HG02840 (cell line): Measurements from ENCODE around the gene KCNJ1.

Source experiments
- ATAC-seq: cut with Tn5 transposase; IDR thresholded peaks from one replicate; pipeline ENCODE4 v1.9.1; 2021; ENCODE audit warnings: mild to moderate bottlenecking, moderate library complexity, moderate number of reproducible peaks; ENCODE audit not compliant: unreplicated experiment, low FRiP score

KCNJ1 gene

DNA sequence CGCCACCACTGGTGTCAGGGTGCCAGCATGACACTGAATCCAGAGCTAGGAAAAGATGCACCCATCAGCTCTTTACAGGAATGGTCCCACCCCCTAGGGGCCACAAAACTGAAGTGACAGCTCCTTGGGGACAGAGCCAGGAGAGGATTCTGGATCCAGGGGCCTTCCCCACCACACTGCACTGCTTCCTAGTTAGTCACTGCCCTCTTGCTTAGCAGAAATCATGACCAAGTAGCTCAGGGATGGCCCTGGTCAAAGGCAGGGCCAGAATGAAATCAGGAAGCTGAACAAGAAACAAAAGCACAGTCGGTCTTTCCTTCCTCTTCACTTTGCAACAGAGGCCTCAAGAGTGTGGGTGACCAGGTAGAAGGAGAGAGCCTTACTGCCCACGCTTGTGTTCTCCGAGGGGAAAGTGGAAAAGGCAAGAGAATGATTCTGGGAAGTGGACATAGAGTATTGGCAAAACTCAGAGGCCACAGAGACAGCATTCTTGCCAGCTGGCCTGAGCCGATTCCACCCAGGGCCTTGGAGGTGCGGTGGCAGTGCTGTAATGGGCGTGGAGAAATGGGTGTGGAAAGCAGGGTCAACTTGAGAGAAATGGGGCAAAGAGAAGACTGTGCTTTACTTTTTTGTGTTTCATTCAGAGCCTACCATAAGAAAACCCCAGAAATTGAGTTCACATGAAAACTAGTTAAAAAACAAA lies 39.8 kb downstream of the KCNJ1 start:
- ATAC-seq = no peak

DNA sequence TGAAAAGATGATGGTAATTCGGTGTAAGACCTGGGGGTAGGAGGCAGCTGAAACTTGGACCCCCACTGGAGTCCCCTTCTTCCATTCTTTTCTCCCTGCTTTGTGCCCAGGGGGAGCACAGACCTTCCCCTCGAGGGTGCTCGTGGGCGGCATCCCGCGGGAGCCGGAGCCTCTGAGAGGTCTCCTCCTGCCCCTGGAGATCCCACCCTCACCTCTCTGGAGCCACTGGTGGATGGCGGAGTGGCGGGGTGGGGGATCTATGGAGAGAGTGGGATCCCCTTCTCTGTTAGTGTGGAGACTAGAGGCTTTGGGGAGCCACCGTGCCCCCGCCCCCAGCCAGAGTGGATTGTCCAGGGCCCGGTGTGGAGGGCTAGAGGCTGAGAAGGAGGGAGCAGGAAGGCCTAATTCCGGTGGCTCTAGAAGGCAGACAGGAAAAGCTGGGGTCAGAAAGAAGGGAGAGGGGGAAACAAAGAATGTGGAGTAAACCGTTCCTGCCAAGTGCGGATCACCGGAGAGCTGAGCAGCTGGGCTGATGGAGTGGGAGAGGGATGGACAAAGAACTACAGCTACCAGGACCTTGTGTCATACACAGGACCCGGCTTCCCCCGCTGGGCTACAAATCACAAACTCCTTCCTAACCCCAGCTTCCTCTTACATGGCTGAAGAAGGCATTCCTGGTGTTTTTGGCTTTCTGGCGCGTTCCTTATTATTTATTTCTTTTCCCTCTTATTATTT lies 41.9 kb downstream of the KCNJ1 start:
- no peak for ATAC-seq

DNA sequence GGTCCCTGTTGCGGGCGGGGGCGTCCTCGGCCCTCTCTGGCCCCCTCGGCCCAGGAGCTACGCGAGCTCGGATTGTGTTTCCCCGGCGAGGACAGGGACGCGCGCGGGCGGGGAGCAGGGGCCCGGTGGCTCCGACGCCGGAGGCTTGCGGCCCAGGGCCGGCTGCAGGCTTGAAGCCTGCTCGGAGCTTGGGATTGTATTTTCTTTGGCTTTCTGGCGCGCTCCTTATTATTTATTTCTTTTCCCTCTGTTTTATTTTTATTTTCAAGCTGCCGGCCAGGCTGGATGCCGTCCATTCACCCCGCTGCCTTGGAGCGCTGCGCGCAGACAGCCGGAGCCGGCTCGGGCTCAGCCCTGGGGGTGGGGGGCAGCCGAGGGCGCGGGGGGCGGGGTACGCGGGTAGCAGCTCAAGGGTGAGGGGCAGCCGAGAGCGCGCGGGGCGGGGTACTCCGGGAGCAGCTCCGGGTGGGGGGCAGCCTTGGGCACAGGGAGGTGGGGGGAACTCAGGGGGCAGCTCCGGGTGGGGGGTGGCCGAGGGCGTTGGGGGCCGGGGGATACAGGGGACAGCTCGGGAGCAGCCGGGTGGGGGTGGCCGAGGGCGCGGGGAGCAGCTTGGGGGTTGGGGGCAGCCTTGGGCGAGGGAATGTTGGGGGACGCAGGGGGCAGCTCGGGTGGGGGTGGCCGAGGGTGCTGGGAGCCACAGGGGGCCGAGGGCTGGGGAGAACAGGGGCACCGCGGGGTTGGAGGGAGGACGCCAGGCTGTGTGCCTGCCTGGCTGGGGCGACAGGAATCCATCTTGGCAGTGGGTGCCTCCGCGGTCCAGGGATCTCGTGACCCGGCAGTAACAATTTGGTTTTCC lies 42.7 kb downstream of the KCNJ1 start:
- no peak for ATAC-seq

DNA sequence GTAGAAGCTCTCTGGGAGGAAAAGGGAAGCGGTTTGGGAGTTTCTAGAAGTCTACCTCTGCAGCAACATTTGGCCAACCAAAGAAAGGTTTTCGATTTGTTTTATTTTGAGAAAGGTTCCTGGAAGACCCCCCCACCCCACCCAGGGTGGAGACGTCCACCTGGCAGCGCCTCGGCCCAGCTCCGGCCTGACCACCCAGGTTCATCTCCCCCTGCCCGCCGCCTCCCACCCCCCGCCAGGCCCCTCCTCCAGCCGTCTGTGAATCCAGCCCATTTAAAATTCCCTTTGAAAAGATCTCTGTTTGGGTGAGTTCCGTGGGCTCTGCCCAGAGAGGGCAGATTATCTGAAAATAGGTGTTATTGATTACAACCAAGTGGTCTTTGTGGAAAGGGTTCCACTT lies 43.3 kb downstream of the KCNJ1 start:
- no peak for ATAC-seq

DNA sequence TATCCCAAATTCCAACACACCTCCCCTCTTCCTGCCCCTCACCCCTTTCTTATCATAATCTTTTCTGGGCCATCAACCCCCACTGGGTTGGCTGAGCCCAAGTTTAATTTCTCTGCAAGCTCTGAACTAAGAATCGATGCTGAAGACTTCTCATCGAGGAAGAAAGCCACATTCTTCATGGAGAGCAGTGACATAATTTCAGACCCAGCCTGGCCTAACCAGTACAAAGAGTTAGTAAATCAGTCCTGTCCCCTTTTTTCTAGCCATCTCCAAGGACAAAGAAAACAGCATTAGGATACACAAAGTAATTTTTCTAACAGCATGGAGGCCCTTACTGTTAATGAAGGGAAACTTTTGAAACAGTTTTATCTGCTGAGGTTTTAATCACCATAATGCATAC lies 45.0 kb downstream of the KCNJ1 start:
- no peak for ATAC-seq

DNA sequence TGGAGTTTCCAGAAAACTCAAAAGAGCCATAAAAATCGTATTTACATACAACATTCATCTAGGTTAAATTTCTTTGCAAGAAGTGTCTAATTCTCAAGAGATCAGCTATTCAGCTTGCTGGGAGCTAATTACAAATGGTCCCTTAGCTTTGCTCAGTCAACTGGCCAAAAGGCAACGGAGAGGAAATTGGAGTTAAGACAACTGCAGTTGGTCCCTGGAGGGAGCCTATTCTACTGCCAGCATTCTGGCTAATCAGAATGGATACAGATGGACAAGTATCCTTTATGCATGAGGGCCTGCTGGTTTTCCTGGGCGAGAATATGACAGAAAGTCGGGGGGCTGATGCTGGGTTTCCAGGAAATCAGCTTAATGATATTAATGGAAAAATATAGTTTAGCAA lies 45.5 kb downstream of the KCNJ1 start:
- no peak for ATAC-seq

DNA sequence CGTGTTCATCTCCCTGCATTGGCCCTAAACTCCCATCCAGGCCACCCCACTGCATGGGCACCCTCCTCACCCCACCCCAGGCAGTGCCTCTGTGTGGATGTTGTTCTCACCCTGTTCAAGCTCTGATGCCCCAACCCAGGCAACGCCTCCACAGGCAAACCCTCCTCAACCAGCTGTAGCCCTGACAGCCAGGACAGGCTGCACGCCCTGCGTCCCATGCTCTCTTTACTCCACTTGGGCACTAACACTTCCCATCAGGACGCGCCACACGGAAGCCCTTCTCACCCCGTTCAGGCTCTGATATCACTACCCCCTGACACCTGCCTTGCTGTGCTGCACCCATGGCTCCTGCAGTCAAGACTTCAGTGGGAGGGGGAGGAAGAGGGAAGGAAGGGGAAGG lies 47.9 kb downstream of the KCNJ1 start:
- ATAC-seq = no peak

DNA sequence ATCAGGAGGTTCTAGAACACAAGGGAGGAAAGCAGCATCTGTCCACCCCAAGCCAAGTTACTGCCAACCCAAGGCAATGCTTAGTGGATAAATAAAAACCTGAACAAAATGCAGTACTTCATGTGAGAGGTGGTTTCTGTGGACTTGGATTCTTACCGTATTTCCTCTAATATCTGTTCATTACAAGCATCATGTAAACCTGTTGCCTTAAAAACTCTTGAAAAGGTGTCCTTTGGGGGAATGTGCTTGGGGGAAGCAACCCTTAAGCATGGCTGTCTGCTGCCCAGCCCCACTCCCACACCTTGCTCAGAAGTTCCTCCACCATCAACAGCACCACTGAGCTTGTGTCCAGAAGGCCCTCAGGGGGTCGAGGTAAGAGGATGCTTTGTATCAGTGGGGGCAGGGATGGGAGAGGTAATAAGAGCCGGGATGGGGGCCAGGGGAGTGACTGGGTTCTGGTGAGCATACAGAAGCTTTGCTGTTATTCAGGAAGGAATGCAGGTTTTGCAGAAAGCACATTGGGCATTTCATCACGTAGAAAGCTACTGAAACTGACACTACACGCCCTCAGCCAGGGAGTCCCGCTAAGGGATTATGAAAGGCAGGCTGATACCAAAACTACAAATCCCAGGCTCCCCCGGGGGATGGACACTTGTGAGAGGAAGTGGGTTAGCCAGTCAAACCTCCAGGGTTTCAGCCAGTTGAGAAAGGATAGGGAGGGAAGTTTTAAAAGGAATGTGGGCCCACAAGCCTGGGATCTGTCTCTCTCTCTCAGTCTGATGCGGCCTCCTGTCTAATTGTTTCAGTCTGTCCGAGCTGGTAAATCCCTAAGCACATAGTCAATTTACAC lies 52.0 kb downstream of the KCNJ1 start:
- no peak for ATAC-seq

DNA sequence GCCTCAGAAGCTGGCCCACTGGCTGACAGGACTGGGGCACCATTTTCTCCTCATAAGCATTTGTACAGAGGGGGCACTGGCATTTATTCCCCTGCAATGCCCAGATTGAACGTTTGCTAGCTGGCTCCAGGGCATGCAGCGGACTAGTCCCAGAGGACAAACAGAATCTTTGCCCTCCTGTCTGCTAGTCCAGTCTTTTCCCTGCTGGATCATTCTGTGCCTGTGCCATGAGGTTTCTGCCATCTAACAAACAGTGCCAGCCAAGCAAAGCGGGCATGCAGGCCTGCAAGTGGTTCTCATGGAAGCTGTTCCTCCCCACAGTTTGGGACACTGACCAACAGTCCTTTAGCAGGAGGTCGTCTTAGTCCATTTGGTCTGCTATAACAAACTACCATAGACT lies 53.4 kb downstream of the KCNJ1 start:
- no peak for ATAC-seq

DNA sequence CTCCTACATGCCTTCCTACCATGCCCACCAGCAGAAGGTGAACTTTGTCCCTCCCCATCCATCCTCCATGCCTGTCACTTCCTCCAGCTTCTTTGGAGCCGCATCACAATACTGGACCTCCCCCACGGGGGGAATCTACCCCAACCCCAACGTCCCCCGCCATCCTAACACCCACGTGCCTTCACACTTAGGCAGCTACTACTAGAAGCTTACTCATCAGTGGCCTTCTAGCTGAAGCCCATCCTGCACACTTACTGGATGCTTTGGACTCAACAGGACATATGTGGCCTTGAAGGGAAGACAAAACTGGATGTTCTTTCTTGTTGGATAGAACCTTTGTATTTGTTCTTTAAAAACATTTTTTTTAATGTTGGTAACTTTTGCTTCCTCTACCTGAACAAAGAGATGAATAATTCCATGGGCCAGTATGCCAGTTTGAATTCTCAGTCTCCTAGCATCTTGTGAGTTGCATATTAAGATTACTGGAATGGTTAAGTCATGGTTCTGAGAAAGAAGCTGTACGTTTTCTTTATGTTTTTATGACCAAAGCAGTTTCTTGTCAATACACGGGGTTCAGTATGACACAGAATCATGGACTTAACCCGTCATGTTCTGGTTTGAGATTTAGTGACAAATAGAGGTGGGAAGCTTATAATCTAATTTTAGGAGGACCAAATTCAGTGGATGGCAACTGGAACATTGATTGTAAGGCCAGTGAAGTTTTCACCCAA lies 56.1 kb downstream of the KCNJ1 start:
- ATAC-seq = no peak

DNA sequence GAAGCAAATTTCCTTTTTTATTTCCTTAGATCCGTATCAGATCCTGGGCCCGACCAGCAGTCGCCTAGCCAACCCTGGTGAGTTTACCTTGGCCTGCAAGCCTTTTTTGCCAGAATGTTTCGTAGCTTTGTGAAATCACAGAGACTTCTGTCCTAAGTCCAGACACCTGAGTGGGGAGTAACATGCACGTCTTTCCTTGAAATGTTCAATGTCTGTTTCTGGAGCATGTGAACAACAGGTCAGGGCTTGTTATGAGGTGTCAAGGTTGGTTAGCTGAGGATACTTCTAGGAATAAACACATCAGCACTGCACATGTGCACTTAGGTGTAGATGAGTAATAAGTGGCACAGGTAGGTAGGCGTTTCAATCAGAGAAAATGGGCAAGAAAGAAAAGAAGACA lies 58.0 kb downstream of the KCNJ1 start:
- ATAC-seq = no peak

DNA sequence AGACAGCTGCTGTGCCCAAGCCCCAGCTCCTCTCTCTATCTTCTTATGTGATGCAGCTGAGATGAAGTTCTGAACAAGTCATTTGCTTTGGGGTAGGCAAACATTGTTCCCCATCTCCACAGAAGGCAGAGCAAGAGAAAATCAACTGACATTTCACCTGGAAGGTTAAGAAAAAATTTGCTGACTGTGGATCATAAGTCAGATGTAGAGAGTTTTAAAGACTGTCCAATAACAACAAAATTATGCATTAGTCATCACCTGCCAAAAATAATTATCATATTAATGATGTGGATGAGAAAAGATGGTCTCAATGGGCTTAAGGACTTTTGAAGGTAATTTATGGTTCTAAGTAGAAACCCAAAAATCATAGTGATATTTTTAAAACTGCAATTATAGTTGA lies 59.2 kb downstream of the KCNJ1 start:
- ATAC-seq = no peak

DNA sequence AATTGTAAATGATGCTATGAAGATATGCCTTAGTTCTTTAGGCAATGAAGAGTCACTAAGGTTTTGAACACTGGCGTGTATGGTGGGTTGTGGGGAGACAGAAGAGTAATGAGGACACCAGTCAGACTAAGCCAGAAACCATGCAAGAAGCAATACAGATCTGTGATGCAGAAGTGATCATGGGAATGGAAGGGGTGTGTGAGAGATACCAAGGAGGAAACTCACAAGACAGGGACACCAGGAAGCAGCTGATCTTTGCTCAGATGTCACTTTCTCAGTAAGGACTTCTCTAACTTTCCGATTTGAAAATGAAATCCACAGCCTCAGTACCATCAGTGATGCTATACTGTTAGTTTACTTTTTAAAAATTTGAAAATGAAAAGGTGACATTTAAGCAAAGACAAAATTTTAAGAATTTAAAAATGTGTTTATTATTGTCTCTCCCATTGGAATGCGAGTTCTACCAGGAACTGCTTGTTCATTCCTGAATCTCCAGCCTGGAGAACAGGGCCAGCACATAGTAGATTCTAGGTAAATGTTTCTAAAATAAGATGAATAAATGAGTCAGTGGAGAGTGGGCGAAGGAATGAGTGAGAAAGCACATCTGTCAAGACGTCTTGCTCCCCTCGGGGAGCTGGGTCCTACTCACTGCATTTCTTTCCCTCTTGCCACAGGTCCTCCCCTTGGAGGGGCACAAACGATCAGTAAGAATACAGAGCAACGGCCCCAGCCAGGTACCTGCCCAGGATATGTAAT lies 60.4 kb downstream of the KCNJ1 start:
- ATAC-seq = no peak

DNA sequence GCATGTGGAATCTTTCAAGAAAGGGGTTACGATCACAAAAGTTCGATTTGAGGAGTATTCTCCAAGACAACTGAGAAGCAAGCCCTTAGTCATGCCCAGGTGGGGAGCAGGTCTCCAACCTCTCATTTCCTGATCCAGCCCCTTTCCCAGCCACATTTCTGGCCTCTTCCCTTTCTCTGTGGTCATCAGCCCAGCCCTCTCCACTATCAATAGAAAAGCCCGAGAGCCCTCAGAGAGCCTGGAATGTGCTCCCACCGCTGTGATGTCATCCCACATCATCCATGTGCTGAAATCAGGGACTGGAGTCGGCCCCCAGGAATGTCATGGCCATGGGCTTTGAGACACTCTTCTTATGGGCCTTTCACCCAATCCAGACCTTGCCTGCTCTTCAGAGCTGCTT lies 62.6 kb downstream of the KCNJ1 start:
- ATAC-seq = no peak

DNA sequence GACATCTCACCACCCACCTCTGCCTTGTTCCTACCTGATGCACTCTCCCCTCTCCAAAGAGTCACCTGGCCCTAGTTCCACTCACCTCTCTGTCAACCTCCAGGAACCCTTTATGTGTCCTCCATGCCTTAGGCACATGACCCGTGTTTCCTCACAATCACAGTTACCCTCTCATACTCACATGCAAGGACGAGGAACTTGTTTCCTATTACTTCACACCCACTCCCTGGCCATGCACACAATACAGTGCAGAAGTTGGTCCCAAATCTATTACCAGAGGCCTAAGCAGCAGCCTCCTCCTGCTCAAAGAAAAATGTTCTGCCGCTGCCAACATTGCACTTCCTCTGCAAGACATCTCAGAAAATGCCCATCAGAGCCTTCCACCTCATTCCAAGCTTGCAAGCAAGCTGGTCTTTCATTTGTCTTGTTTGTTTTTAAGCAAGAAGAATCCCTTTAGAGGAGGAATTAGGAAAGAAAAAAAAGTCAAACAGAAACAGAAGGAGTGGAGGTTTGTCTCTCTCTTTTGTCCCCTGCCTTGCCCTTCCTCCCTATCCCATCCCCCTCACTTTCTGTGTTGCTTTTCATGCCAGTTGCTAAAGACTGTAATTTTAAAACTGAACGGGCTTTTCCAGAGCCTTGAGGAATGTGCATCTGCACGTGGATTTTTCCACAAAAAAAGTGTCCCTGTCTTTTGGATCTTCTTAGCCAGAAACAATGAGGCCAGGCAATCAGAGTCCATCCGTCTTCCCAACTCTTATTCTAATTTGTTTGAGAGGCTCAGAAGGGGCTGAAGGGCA lies 63.4 kb downstream of the KCNJ1 start:
- no peak for ATAC-seq

DNA sequence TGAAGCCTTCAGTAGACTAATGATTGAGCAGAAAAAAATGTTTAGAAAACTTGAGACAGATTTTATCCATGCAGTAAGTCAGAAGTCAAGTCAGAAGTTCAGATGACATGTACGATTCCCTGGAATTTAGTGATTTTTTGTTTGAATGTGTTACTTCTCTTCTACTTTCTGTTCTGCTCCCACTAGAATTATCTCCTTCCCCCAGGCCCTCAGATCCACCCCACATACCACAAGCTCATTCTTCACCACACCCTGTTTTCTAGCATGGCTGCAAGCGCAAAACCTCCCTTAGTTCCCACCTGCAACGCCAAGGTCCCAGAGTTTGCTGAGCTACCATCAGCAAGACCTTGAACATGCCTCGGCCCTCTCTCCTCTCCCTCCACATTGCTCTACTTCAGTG lies 64.1 kb downstream of the KCNJ1 start:
- ATAC-seq = no peak

DNA sequence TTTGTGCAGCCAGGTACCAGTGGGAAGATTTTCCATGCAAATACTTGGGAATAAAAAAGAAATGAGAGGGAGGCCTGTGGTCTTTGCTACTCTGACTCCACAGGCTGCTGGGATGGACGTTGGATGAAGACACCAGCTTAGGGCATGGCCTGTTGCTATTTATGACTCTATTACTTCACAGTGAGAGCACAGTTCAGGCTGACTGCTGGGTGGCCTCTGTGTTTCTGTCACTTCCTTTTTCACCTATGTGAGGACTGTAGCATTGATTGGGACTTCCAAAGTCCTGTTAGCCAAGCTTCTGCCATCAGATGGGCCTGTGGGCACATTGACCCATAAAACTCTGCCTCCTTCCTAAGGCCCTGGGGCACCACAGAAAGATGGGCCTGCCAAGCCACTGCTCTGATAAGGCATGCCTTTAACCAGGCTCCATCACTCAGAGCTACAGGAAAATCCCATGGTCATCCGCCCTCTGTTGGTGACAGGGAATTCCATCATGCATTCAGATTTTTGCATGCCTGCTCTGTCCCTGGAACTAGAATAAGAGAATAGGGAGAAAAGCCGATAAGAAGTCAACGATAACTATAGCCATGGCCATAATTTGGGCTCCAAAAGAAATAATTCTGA lies 64.6 kb downstream of the KCNJ1 start:
- ATAC-seq = no peak

DNA sequence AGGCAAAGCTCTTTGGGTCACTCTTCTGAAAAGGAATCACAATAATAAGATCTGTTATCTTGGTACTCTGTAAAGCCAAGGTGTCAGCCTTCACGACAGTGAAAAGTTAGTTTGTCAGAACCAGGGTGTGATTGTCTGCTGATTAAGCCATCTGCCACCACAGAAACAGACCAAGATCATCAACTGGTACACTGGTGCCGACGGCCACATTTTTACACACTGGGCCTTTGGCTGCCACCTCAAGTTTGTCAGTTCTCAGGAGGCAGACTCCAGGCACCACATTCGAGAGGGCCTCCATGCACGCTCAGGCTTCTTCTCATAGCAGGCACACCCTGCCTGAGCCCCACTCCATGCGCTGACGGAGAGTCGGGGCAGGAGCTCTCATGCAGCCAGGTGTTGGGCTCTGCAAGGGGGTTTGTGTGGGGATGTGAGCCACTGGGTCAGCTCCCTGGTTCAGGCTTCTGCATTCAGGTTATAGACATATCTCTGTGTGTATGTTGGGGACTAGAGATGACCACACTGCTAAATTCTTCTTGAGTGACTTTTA lies 66.2 kb downstream of the KCNJ1 start:
- no peak for ATAC-seq
